Endodermal cell (in vitro differentiated cells): Measurements from ENCODE around the gene CEBPE. TPM values are rescaled to one million over a fixed set of nuclear protein-coding genes. Genes with fewer than 3 reads are reported as not detected.

Experiments used
- DNase-seq: peaks from one replicate; pipeline ENCODE4 v3.0.0-alpha.2; 2017
- H3K27ac ChIP-seq: 2 replicates; pipeline ENCODE4 v1.5.1; 2013; ENCODE audit warnings: mild to moderate bottlenecking, low read depth, low read length, moderate library complexity
- H3K27me3 ChIP-seq: 2 replicates; pipeline ENCODE4 v1.6.1; 2013; ENCODE audit warnings: mild to moderate bottlenecking, low read length, moderate library complexity; ENCODE audit not compliant: insufficient read depth, control insufficient read depth, poor library complexity, severe bottlenecking
- H3K36me3 ChIP-seq: 2 replicates; pipeline ENCODE4 v1.7.0; 2013; ENCODE audit warnings: mild to moderate bottlenecking, low read length, moderate library complexity; ENCODE audit not compliant: control insufficient read depth, insufficient read depth
- H3K4me1 ChIP-seq: one replicate; pipeline ENCODE4 v1.7.0; 2013; ENCODE audit warnings: low read length; ENCODE audit not compliant: control insufficient read depth, insufficient read depth
- H3K4me3 ChIP-seq: 2 replicates; pipeline ENCODE4 v1.5.1; 2013; ENCODE audit warnings: mild to moderate bottlenecking, low read length, moderate library complexity
- H3K9ac ChIP-seq: 2 replicates; pipeline ENCODE4 v1.6.1; 2013; ENCODE audit warnings: mild to moderate bottlenecking, low read length, moderate library complexity; ENCODE audit not compliant: poor library complexity, severe bottlenecking; ENCODE audit errors: extremely low read depth
- H3K9me3 ChIP-seq: 2 replicates; pipeline ENCODE4 v1.6.1; 2013; ENCODE audit warnings: mild to moderate bottlenecking, low read length, moderate library complexity; ENCODE audit not compliant: control insufficient read depth
- H3K27ac Mint-ChIP-seq: 2 replicates; pipeline ENCODE4 v1.8.0; 2020; ENCODE audit warnings: mixed read lengths
- H3K27me3 Mint-ChIP-seq: 2 replicates; pipeline ENCODE4 v1.8.0; 2021; ENCODE audit warnings: mild to moderate bottlenecking, mixed read lengths; ENCODE audit not compliant: insufficient read depth
- H3K36me3 Mint-ChIP-seq: 2 replicates; pipeline ENCODE4 v1.8.0; 2020; ENCODE audit warnings: low read depth, mixed read lengths
- H3K4me1 Mint-ChIP-seq: 2 replicates; pipeline ENCODE4 v1.8.0; 2020; ENCODE audit warnings: mixed read lengths
- H3K4me3 Mint-ChIP-seq: 2 replicates; pipeline ENCODE4 v1.8.0; 2020; ENCODE audit warnings: mild to moderate bottlenecking, moderate library complexity, mixed read lengths
- H3K9me3 Mint-ChIP-seq: 2 replicates; pipeline ENCODE4 v1.8.0; 2020; ENCODE audit warnings: mild to moderate bottlenecking, mixed read lengths
- WGBS, 2 experiments: methylation state at CpG; one replicate each; pipeline versions ENCODE4 v1.1.5 to v1.1.7; 2013; ENCODE audit warnings: missing lambda C conversion rate in 2 of 2, mixed read lengths in 1 of 2; ENCODE audit not compliant: insufficient coverage in 1 of 2, insufficient read length in 1 of 2; 5-methylcytosine and 5-hydroxymethylcytosine counted together
- total RNA-seq, 2 donors: library from RNA; stranded (reverse); fragmentation: NEBNext Ultra II Directional in 1 of 2; extraction: Animal tissue kit (Norgen Biotek cat#: 25700) in 1 of 2; gene quantifications; 2 replicates in 1 of 2; 3 replicates in 1 of 2; pipeline ENCODE4 v1.2.1, GENCODE V29; 2021
- TF ChIP-seq, protein P1 (sequence below): fragments of 200-600 bp; sonication (generic); conservative IDR thresholded peaks from 2 replicates; pipeline ENCODE4 v1.5.0; 2021; ENCODE audit warnings: antibody characterized with exemption, mild to moderate bottlenecking

Gene CEBPE
- total RNA-seq, 2 donors from 2014 or later: not detected

- H3K4me3 ChIP-seq: no peak overlapping the region
- H3K9ac ChIP-seq: no peak overlapping the region
- H3K4me1 ChIP-seq: peaks cover 6% of the 10 kb centered on the region
- peaks cover 8% of the 10 kb centered on the region for H3K36me3 Mint-ChIP-seq
- no peak overlapping the region for H3K27ac ChIP-seq
- H3K27ac Mint-ChIP-seq: no peak overlapping the region
- no peak overlapping the region for H3K4me3 Mint-ChIP-seq
- H3K36me3 ChIP-seq: no peaks in the 10 kb centered on the region
- 94 to 100% methylated on average over 1 to 5 of the region's 5 CpGs for WGBS, 2 experiments
- H3K27me3 Mint-ChIP-seq: no peaks in the 10 kb centered on the region
- H3K4me1 Mint-ChIP-seq: peaks cover 34% of the 10 kb centered on the region
- no peaks in the 10 kb centered on the region for H3K9me3 Mint-ChIP-seq
- no peaks in the 10 kb centered on the region for H3K27me3 ChIP-seq
- DNase-seq: no peak
- TF ChIP-seq, protein P1, sequence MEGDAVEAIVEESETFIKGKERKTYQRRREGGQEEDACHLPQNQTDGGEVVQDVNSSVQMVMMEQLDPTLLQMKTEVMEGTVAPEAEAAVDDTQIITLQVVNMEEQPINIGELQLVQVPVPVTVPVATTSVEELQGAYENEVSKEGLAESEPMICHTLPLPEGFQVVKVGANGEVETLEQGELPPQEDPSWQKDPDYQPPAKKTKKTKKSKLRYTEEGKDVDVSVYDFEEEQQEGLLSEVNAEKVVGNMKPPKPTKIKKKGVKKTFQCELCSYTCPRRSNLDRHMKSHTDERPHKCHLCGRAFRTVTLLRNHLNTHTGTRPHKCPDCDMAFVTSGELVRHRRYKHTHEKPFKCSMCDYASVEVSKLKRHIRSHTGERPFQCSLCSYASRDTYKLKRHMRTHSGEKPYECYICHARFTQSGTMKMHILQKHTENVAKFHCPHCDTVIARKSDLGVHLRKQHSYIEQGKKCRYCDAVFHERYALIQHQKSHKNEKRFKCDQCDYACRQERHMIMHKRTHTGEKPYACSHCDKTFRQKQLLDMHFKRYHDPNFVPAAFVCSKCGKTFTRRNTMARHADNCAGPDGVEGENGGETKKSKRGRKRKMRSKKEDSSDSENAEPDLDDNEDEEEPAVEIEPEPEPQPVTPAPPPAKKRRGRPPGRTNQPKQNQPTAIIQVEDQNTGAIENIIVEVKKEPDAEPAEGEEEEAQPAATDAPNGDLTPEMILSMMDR: no peak
- no peaks in the 10 kb centered on the region for H3K9me3 ChIP-seq
Observed at GRCh38 chr14:23164949-23165348, 45.9 kb upstream of the CEBPE start.

DNA sequence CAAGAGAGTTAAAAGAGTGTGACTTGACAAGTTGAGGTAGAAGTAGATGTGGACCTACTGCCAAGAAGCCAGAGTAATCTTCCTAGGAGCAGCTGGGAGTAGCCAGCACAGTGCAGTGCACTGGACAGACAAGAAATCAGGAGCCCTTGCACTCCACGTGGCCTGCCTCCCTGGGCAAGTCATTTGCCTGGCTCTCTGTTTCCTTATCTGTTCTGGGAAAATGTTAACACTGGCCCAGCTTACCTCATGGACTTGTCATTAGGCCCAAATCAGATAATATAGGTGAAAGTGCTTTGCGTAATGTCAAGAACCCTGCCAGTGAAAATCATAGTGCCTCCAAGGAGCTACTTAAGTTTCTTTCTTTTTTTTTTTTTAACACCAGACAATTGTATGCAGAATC lies 45.2 kb upstream of the CEBPE start:
- WGBS, 2 experiments: 83 to 86% methylated on average over 1 to 2 of the region's 2 CpGs
- Histone ChIP-seq H3K36me3 (no peaks in the 10 kb centered on the region), H3K9ac (no peak overlapping the region), H3K27me3 (no peaks in the 10 kb centered on the region), H3K27ac (no peak overlapping the region), H3K4me3 (no peak overlapping the region), H3K4me1 (peaks cover 11% of the 10 kb centered on the region), H3K9me3 (no peaks in the 10 kb centered on the region)
- Mint-ChIP-seq H3K27me3 (no peaks in the 10 kb centered on the region), H3K4me3 (no peak overlapping the region), H3K36me3 (peaks cover 8% of the 10 kb centered on the region), H3K27ac (no peak overlapping the region), H3K9me3 (no peaks in the 10 kb centered on the region), H3K4me1 (peaks cover 41% of the 10 kb centered on the region)
- no peak for DNase-seq
- TF ChIP-seq, protein P1: no peak

GRCh38 chr14:23163830-23164229 lies 44.8 kb upstream of the CEBPE start:
- Histone ChIP-seq H3K4me3 (no peak overlapping the region), H3K36me3 (no peaks in the 10 kb centered on the region), H3K9ac (no peak overlapping the region), H3K27ac (no peak overlapping the region), H3K9me3 (no peaks in the 10 kb centered on the region), H3K4me1 (peaks cover 13% of the 10 kb centered on the region), H3K27me3 (no peaks in the 10 kb centered on the region)
- peaks cover 45% of the 10 kb centered on the region for H3K4me1 Mint-ChIP-seq
- TF ChIP-seq, protein P1: no peak
- no peak overlapping the region for H3K4me3 Mint-ChIP-seq
- H3K36me3 Mint-ChIP-seq: peaks cover 8% of the 10 kb centered on the region
- WGBS, 2 experiments: 92 to 100% methylated on average over 1 to 2 of the region's 2 CpGs
- no peak overlapping the region for H3K27ac Mint-ChIP-seq
- no peaks in the 10 kb centered on the region for H3K27me3 Mint-ChIP-seq
- no peak for DNase-seq
- H3K9me3 Mint-ChIP-seq: no peaks in the 10 kb centered on the region
